ENCODE measurements around the gene GOLGA8G.
"Not testable (repeated sequence)": the region's sequence is repeated elsewhere in the genome, so short reads cannot be mapped to it uniquely, and the experiment has no call there.

GOLGA8G gene

DNA sequence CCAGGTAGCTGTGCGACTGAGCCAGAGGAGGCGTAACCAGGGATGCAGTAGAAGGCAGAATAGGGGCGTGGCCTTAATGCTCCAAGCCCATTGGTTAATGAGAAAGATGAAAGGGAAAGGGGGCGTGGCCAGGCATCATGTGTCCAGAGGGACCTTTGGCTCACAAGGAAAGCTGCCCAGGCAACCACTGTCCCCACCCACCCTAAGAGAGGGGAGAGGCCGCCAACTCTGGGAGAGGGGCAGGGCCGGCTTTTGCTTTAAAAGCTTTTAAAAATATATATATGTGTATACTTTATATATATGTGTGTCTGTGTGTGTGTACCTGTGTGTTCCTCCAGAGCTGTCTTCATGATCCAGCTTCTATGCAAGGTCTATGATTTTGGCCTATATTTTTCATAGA lies at the start of gene GOLGA8G:
GOLGA8G (minus strand) TSS at position 18 of the 400 bp plus-strand sequence. CDS start 62 bp downstream, outside the sequence.
- not testable (repeated sequence) for DNase-seq

GRCh38 chr15:28573351-28573750 lies 40.6 kb upstream of the GOLGA8G start:
- not testable (repeated sequence) for DNase-seq

- DNase-seq, result not testable (repeated sequence)
Observed at GRCh38 chr15:28553268-28553667, 20.5 kb upstream of the GOLGA8G start, which contains the start of gene GOLGA6L25. Gene GOLGA6L25 (plus strand): TSS chr15:28553568. CDS start chr15:28553629, 61 bp downstream.

- not testable (repeated sequence) for DNase-seq
Observed at GRCh38 chr15:28515208-28515607, 17.6 kb downstream of the GOLGA8G start.

- not testable (repeated sequence) for DNase-seq
Observed at GRCh38 chr15:28514128-28514527, 18.6 kb downstream of the GOLGA8G start.

DNA sequence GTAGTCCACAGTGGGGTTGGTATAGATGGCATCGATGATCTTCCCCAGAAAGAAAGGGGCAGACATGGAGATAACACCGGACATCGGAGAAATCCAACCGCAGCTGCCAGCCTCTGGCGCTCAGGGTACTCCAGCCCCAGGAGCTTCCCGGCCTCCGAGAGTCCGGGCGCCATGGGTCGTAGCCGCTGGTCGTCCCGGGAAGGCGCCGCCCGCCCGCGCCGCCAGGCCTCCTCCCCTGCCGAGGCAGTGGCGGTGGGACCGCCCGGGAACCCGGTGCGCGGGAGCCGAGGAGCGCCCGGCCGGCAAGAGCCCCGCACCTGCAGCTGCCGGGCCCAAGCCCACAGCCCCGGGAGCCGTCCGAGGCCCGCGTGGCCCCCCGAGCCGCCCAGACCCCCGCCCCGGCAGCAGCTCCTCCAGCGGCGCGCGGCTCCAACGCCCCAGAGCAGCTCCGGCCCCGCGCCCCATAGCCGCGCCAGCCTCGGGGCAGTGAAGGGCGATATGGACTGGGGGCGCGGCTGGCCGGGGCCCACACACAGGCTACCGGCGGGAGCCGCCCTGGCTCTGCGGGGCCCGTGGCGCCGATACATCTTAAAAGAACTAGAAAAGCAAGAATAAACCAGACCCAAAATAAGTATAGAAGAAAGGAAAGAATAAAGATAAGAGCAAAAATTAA lies 24.4 kb downstream of the GOLGA8G start:
- not testable (repeated sequence) for DNase-seq

GRCh38 chr15:28481340-28481739 lies 51.4 kb downstream of the GOLGA8G start:
- not testable (repeated sequence) for DNase-seq

All from suppressor macrophage treated with lipopolysaccharide for 1 hour (primary cell).